Kidney (tissue), 14 donors: Measurements from ENCODE around the gene JOSD2. TPM values are rescaled to one million over a fixed set of nuclear protein-coding genes. Genes with fewer than 3 reads are reported as not detected.
A peak's percentile ranks its signal among the peaks of the same experiment; 100 is the strongest.

ENCODE experiments used
- DNase-seq, 5 donors: peaks; one replicate each; pipeline ENCODE4 v3.0.0-alpha.2; 2013 to 2020
- FAIRE-seq: peaks from 2 replicates; lab custom pipeline; 2012; peaks lifted over from hg19 to GRCh38; lab: Jason Lieb, UNC
- H3K27ac ChIP-seq, 2 donors: one replicate each; pipeline ENCODE4 v1.7.0; 2013; ENCODE audit warnings: low read depth in 2 of 2, low read length in 2 of 2, inconsistent platforms in 1 of 2
- H3K27me3 ChIP-seq: one replicate; pipeline ENCODE4 v1.7.1; 2013; ENCODE audit warnings: low read length, inconsistent platforms; ENCODE audit not compliant: control insufficient read depth, insufficient read depth
- H3K36me3 ChIP-seq, 3 donors: one replicate each; pipeline versions ENCODE4 v1.7.0 to v1.7.1; 2013; ENCODE audit warnings: low read length in 3 of 3, control low read depth in 1 of 3, inconsistent platforms in 1 of 3; ENCODE audit not compliant: insufficient read depth in 3 of 3, control insufficient read depth in 2 of 3
- H3K4me1 ChIP-seq, 3 donors: one replicate each; pipeline versions ENCODE4 v1.7.0 to v1.7.1; 2013; ENCODE audit warnings: low read length in 3 of 3, inconsistent platforms in 1 of 3, low read depth in 1 of 3; ENCODE audit not compliant: control insufficient read depth in 2 of 3, insufficient read depth in 2 of 3
- H3K4me3 ChIP-seq, 3 donors: one replicate each; pipeline versions ENCODE4 v1.7.0 to v1.8.1; 2013; ENCODE audit warnings: low read length in 3 of 3, control low read depth in 1 of 3, inconsistent platforms in 1 of 3
- H3K9ac ChIP-seq, 3 donors: one replicate each; pipeline versions ENCODE4 v1.7.0 to v1.7.1; 2013; ENCODE audit warnings: low read length in 3 of 3, control low read depth in 1 of 3, inconsistent platforms in 1 of 3
- H3K9me3 ChIP-seq, 3 donors: one replicate each; pipeline versions ENCODE4 v1.7.0 to v1.7.1; 2013; ENCODE audit warnings: low read length in 3 of 3, control low read depth in 1 of 3, inconsistent platforms in 1 of 3; ENCODE audit not compliant: control insufficient read depth in 2 of 3, insufficient read depth in 1 of 3
- intact Hi-C: fragments of 100-400 bp; cut with DNase I; formaldehyde crosslinking; loops from one replicate; pipeline ENCODE4 v1.11.1; 2022
- polyA plus RNA-seq: library from polyadenylated mRNA; stranded (reverse); fragments of 350-450 nt; fragmentation: Illumina TruSeq; extraction: RNeasy Lipid Tissue Mini Kit (QIAGEN cat#74804); gene quantifications from one replicate; pipeline ENCODE4 v1.2.3, GENCODE V29; 2014; ENCODE audit warnings: low read depth, low replicate concordance; ENCODE audit not compliant: insufficient read depth
- total RNA-seq: library from RNA; stranded (reverse); fragmentation: NEBNext Ultra II Directional; extraction: Animal tissue kit (Norgen Biotek cat#: 25700); gene quantifications from one replicate; pipeline ENCODE4 v1.2.1, GENCODE V29; 2021
- TF ChIP-seq, protein P1 (sequence below): IDR thresholded peaks from 3 replicates; pipeline ENCODE4 v1.5.1; 2012; ENCODE audit warnings: mild to moderate bottlenecking, moderate library complexity, borderline replicate concordance; ENCODE audit not compliant: insufficient read depth; ENCODE audit errors: extremely low read depth
- donor health status: control.
- donor health status: control.
- donor health status: control.
- donor health status: control.
- donor health status: control.
- donor health status: DM: yes; HTN: yes; CAD: no.
- donor health status: Normal renal cell carcinoma (clear cell type).

Gene JOSD2
- total and polyA plus RNA-seq, 2 donors from 2014 or later = 31.7 to 73.7 TPM

DNA sequence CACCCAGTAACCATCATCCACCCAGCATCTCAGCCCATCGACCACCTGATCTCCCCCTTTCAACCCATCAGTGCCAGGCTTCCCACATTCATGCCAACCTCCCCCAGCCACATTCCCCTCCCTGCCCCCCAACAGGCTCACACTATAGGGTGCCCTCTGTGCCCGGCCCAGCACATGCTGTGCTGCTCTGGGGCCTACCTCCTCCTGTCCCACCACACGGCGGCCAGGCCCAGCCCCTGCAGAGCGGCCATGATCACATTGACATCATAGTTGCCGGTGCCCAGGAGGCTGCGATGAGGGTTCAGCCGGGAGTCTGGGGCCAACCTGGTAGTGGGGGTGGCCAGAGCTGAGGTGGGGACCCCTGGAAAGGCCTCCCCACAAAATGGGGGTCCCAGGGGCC is 3.6 kb downstream of the JOSD2 start:
- no peak overlapping the region for H3K9ac ChIP-seq
- no peaks in the 10 kb centered on the region for H3K36me3 ChIP-seq
- no peaks in the 10 kb centered on the region for H3K27me3 ChIP-seq
- intact Hi-C loops = no loop called here
- TF ChIP-seq, protein P1, sequence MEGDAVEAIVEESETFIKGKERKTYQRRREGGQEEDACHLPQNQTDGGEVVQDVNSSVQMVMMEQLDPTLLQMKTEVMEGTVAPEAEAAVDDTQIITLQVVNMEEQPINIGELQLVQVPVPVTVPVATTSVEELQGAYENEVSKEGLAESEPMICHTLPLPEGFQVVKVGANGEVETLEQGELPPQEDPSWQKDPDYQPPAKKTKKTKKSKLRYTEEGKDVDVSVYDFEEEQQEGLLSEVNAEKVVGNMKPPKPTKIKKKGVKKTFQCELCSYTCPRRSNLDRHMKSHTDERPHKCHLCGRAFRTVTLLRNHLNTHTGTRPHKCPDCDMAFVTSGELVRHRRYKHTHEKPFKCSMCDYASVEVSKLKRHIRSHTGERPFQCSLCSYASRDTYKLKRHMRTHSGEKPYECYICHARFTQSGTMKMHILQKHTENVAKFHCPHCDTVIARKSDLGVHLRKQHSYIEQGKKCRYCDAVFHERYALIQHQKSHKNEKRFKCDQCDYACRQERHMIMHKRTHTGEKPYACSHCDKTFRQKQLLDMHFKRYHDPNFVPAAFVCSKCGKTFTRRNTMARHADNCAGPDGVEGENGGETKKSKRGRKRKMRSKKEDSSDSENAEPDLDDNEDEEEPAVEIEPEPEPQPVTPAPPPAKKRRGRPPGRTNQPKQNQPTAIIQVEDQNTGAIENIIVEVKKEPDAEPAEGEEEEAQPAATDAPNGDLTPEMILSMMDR = no peak
- FAIRE-seq (no peak), DNase-seq (peak in 1 of 5 donors; percentile 65)
- H3K4me1 ChIP-seq = peaks cover 0 to 7% (median 6%) of the 10 kb centered on the region in 3 donors
- no peaks in the 10 kb centered on the region for H3K9me3 ChIP-seq
- H3K27ac ChIP-seq = no peak overlapping the region
- H3K4me3 ChIP-seq = no peak overlapping the region

DNA sequence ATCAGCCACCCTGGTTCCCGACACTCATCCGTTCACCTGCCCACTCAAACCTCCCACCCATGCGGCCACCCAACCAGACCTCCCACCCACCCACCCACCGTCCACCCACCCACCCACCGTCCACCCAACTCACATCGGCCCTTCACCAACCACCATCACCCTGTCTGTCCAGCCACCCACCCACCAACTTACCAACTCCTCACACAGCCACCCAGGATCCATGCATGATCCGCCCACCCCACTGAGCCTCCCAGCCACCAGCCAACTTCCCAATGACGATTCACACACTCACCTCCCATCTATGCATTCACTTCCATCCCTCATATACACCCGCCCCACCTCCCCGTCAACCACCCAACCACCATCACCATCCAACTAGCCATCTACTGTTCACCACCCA is 4.3 kb downstream of the JOSD2 start:
- DNase-seq (no peak), FAIRE-seq (no peak)
- Histone ChIP-seq H3K9me3 (no peaks in the 10 kb centered on the region), H3K36me3 (no peaks in the 10 kb centered on the region), H3K9ac (no peak overlapping the region), H3K27me3 (no peaks in the 10 kb centered on the region), H3K4me1 (peaks cover 0 to 7% (median 6%) of the 10 kb centered on the region in 3 donors), H3K4me3 (no peak overlapping the region), H3K27ac (no peak overlapping the region)
- intact Hi-C loops = no loop called here
- TF ChIP-seq, protein P1 = no peak

DNA sequence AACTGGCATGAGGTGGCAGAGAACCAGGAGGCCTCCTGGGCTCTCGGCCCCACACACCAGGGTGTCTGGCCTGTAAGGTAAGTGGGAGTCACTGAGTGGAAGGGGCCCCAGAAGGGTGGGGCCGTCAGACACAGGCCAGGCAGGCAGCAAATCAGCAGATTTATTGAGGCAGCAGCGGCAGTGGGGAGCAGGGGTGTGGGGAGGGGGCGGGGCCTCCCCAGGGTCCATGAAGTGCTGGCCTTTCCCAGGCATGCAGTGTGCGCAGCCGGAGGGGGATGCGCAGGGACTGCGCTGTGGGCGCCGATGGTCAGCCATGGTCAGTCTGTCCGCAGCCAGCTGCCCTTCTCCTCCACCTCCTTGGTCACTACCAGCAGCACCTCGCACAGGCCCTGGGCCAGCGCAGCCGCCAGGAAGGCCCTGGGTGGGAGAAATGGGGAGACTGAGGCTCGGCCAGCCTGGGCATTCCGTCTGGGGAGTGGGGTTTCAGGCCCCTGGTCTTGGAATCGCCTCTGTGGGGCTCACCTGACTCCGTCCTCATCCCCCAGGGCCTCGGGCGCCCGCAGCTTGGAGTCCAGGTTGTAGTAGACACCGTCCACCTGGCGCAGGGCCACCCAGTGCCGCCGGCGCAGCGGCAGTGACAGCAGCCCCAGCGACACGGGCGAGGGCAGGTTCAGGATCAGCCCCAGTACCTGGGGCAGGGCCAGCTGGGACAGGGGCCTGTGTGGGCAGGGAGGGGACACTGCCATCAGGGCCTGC is 5.0 kb downstream of the JOSD2 start:
- DNase-seq = peak in 2 of 5 donors; percentile 50 to 64
- Histone ChIP-seq H3K4me1 (peaks cover 0 to 7% (median 6%) of the 10 kb centered on the region in 3 donors), H3K9me3 (no peaks in the 10 kb centered on the region), H3K9ac (no peak overlapping the region), H3K27ac (no peak overlapping the region), H3K4me3 (no peak overlapping the region), H3K27me3 (no peaks in the 10 kb centered on the region), H3K36me3 (no peaks in the 10 kb centered on the region)
- FAIRE-seq = no peak
- TF ChIP-seq, protein P1 = no peak
- intact Hi-C loops = no loop called here
